Measurements from ENCODE around the gene MLLT3. TPM values are rescaled to one million over a fixed set of nuclear protein-coding genes. Genes with fewer than 3 reads are reported as not detected.

MLLT3 gene
- total RNA-seq, 1 experiment from 2014 or later = 7.0 TPM

- Mint-ChIP-seq H3K4me1 (peaks cover 9% of the 10 kb centered on the region), H3K36me3 (peaks cover 2% of the 10 kb centered on the region; the same call in 1 of the 2 replicates), H3K4me3 (no peak overlapping the region), H3K9me3 (peaks cover 4% of the 10 kb centered on the region), H3K27me3 (ENCODE audit: low read depth) (no peaks in the 10 kb centered on the region), H3K27ac (no peak overlapping the region)
- ChIA-PET CTCF (interaction anchor here (1.3 kb wide), 1 partner anchor 19 kb away, joined by 6 read pairs; no protein-coding TSS in a partner anchor), POLR2A (no interaction called here)
- DNase-seq (ENCODE audit: low spot score) (no peak), ATAC-seq (no peak)
- TF ChIP-seq GTF2I (CRISPR knock-in tag; conservative IDR thresholded peaks at IDR 0.05) = no peak
- no peak for TF ChIP-seq ZNF219 (CRISPR knock-in tag; IDR thresholded peaks at IDR 0.05; ENCODE audit: borderline replicate concordance)
- TF ChIP-seq, protein P1, sequence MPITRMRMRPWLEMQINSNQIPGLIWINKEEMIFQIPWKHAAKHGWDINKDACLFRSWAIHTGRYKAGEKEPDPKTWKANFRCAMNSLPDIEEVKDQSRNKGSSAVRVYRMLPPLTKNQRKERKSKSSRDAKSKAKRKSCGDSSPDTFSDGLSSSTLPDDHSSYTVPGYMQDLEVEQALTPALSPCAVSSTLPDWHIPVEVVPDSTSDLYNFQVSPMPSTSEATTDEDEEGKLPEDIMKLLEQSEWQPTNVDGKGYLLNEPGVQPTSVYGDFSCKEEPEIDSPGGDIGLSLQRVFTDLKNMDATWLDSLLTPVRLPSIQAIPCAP (CRISPR knock-in tag; IDR thresholded peaks at IDR 0.05) = no peak
- TF ChIP-seq GABPB1 (CRISPR knock-in tag; IDR thresholded peaks at IDR 0.05) = no peak
- TF ChIP-seq ZNF232 (CRISPR knock-in tag; IDR thresholded peaks at IDR 0.05) = no peak
- TF ChIP-seq NR2C2 (CRISPR knock-in tag; IDR thresholded peaks at IDR 0.05) = no peak
- TF ChIP-seq ZBTB21 (CRISPR knock-in tag; IDR thresholded peaks at IDR 0.05; ENCODE audit: borderline replicate concordance) = no peak
- no peak for TF ChIP-seq SMAD4 (CRISPR knock-in tag; IDR thresholded peaks at IDR 0.05)
- TF ChIP-seq KAT7 (CRISPR knock-in tag; IDR thresholded peaks at IDR 0.05; ENCODE audit: borderline replicate concordance) = no peak
- TF ChIP-seq RORB (CRISPR knock-in tag; IDR thresholded peaks at IDR 0.05) = no peak
- TF ChIP-seq JUN (CRISPR knock-in tag; IDR thresholded peaks at IDR 0.05) = no peak
- TF ChIP-seq TCF7 (CRISPR knock-in tag; IDR thresholded peaks at IDR 0.05; ENCODE audit: low read depth) = no peak
- no peak for TF ChIP-seq AR (CRISPR knock-in tag; IDR thresholded peaks at IDR 0.05)
- TF ChIP-seq MXD4 (CRISPR knock-in tag; IDR thresholded peaks at IDR 0.05; ENCODE audit: borderline replicate concordance) = no peak
- no peak for TF ChIP-seq CREB1 (CRISPR knock-in tag; IDR thresholded peaks at IDR 0.05)
- TF ChIP-seq MYBL2 (CRISPR knock-in tag; IDR thresholded peaks at IDR 0.05) = no peak
- TF ChIP-seq, protein P2, sequence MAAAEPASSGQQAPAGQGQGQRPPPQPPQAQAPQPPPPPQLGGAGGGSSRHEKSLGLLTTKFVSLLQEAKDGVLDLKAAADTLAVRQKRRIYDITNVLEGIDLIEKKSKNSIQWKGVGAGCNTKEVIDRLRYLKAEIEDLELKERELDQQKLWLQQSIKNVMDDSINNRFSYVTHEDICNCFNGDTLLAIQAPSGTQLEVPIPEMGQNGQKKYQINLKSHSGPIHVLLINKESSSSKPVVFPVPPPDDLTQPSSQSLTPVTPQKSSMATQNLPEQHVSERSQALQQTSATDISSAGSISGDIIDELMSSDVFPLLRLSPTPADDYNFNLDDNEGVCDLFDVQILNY (CRISPR knock-in tag; IDR thresholded peaks at IDR 0.05) = no peak
- no peak for TF ChIP-seq ESRRA (CRISPR knock-in tag; IDR thresholded peaks at IDR 0.05; ENCODE audit: borderline replicate concordance)
- no peak for TF ChIP-seq CREM (CRISPR knock-in tag; IDR thresholded peaks at IDR 0.05)
- TF ChIP-seq, protein P3, sequence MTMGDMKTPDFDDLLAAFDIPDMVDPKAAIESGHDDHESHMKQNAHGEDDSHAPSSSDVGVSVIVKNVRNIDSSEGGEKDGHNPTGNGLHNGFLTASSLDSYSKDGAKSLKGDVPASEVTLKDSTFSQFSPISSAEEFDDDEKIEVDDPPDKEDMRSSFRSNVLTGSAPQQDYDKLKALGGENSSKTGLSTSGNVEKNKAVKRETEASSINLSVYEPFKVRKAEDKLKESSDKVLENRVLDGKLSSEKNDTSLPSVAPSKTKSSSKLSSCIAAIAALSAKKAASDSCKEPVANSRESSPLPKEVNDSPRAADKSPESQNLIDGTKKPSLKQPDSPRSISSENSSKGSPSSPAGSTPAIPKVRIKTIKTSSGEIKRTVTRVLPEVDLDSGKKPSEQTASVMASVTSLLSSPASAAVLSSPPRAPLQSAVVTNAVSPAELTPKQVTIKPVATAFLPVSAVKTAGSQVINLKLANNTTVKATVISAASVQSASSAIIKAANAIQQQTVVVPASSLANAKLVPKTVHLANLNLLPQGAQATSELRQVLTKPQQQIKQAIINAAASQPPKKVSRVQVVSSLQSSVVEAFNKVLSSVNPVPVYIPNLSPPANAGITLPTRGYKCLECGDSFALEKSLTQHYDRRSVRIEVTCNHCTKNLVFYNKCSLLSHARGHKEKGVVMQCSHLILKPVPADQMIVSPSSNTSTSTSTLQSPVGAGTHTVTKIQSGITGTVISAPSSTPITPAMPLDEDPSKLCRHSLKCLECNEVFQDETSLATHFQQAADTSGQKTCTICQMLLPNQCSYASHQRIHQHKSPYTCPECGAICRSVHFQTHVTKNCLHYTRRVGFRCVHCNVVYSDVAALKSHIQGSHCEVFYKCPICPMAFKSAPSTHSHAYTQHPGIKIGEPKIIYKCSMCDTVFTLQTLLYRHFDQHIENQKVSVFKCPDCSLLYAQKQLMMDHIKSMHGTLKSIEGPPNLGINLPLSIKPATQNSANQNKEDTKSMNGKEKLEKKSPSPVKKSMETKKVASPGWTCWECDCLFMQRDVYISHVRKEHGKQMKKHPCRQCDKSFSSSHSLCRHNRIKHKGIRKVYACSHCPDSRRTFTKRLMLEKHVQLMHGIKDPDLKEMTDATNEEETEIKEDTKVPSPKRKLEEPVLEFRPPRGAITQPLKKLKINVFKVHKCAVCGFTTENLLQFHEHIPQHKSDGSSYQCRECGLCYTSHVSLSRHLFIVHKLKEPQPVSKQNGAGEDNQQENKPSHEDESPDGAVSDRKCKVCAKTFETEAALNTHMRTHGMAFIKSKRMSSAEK (CRISPR knock-in tag; IDR thresholded peaks at IDR 0.05; ENCODE audit: borderline replicate concordance) = no peak
Measured at GRCh38 chr9:20505574-20505973, 116.7 kb downstream of the MLLT3 start.
